Stimulated activated CD4-positive, alpha-beta T cell treated with anti-CD3 and anti-CD28 coated beads, TNF-alpha, amount 100 ng/mL, for 1 hour (primary cell): ENCODE data around the gene PTPRU.
A peak's percentile ranks its signal among the peaks of the same experiment; 100 is the strongest.
"Not testable (repeated sequence)": the region's sequence is repeated elsewhere in the genome, so short reads cannot be mapped to it uniquely, and the experiment has no call there.

Experiments used
- DNase-seq, 3 donors: peaks; one replicate each; pipeline ENCODE4 v3.0.0-alpha.2; 2020; ENCODE audit warnings: low read depth in 3 of 3, low spot score in 1 of 3

Gene PTPRU

DNA sequence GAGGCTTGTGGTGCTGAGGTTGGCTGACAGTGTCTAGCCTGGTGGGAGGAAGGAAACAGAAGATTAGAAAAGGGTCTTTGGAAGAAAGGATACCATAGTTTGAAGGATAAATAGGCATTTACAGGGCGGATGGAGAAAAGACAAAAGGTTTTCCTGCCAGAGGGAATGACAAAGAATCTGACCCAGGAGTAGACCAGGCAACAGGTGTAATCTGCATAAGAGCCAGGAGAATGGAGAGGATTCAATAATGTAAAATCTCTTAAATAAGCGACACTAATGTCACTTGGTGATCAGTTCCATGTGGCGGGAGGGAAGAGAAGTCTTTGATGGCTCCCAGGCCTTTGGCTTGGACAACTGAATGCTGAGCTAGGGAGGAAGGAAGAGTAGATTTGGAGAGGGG, 15.0 kb upstream of the PTPRU start:
- DNase-seq: no peak

DNA sequence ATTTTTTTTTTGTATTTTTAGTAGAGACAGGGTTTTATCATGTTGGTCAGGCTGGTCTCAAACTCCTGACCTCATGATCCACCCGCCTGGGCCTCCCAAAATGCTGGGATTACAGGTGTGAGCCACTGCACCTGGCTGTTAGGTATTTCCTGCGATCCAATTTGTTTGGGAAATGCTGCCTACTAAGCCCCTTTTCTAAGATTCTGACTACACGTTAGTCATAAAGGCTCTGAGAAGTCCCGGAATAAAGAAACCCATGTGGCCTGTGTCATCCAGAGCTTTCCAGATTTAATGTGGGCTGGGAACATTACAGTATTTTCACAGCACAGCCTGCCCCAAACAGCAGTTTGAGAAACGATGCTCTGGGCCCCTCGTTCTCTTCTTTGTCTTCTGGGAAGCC, 14.1 kb upstream of the PTPRU start:
- DNase-seq: not testable (repeated sequence)

DNA sequence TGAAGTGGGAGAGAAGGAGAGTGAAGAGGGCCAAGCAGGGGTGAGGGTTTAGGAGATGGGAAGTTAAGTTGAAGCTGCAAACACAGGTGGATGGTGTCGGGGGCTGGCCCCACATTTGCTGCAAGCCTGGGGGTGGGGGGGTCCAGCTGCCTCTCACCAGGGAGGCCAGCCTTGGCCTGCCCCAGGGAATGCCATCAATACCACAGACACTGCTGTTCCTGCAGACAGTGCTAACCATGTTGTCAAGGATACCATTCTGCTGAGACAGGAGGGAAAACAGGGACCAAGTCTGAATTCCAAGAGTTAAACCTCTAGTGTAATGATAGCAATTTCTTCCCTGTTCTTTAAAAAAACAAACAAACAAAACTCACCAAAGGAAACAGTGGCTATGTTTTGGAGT, 13.6 kb upstream of the PTPRU start:
- no peak for DNase-seq

DNA sequence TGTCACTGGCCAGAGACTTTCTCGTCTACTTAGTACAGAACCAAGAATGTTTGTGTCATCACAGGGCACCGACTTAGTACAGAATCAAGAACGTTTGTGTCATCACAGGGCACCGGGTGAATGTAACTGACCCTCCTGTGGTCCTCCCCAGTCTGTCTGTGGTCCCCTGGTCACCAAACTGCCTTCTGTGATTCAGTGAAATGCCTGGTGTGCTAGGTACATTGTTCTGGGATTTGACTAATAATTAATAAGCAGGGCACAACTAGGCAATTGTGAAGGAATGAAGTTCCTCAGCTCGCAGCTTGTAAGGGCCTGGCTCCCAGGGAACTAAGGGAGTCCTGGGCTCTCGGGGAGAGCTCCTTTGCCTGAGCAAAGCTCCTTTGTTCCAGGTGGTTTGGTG, 12.8 kb upstream of the PTPRU start:
- DNase-seq: no peak

DNA sequence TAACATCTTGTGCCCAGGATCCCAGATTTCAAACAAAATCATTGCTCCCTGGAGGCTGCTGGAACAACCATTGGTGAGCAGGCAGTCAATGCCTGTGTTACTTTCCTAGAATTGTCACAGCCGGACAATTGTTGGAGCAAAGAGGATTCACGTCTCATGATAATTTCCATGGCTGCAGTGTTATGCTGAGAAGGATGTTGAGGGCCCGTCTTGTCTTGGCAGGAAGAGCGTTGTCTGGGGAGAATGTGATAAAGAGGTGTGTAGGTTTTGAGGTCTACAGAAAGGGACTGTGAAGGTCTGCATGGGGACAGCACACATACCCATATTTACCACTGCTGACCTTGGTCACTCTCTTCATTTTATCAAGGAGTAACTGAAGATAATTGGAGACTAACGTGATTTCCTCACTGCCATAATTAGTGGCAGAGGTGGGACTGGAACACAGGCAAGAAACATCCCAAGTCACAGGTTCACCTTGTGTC, 11.9 kb upstream of the PTPRU start:
- DNase-seq: no peak

DNA sequence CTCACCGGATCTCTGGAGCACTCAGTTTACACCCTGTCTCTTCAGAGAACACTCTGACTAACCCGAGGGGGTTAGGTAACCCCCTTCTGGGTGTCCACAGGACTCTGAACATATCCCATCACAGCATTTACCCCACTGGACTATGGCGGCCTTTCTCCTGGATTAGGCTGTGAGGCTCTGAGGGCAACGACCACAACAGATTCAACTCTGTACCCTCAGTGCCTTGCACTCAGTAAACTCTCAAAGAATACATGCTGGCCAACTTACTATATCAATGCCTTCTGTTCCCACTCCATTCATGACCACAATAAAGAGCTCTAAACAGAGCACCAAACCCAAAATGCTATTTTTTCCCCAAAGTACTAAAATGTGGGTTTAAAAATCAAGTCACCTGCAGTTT, 11.0 kb upstream of the PTPRU start:
- DNase-seq: no peak

DNA sequence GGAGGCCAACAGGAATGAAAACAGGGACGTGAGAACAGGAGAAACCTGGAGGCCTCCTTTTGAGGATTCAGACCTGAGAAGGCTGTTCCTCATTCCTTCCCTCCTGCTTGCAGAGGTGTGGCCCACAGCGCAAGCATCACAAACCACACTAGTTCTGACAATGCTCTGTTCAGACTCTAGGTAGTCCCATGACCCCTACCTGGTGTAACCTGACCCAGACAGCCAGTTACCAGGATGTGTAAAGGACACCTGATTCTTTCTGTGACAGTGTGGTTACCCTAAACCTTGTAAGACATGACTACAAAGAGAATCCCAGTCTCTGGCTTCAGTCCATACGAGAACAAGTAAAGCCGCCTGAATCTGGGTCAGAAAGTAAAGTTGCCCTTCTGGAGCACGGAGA, 8.8 kb upstream of the PTPRU start:
- no peak for DNase-seq

DNA sequence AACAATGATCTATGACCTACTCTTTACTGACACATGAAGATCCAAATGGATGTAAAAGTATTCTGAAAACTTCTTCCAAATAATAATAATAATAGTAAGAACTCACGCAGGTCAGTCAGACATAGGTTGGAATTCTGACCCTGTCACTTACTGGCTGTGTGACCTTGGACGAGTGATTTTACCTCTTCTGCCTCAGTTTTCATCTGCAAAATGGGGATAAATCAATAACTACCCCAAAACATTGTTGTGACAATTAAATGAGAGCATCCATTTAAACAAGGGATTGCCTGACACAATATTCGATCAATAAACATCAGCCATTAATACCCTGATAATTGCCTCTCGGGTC, 6.1 kb upstream of the PTPRU start:
- DNase-seq: no peak

DNA sequence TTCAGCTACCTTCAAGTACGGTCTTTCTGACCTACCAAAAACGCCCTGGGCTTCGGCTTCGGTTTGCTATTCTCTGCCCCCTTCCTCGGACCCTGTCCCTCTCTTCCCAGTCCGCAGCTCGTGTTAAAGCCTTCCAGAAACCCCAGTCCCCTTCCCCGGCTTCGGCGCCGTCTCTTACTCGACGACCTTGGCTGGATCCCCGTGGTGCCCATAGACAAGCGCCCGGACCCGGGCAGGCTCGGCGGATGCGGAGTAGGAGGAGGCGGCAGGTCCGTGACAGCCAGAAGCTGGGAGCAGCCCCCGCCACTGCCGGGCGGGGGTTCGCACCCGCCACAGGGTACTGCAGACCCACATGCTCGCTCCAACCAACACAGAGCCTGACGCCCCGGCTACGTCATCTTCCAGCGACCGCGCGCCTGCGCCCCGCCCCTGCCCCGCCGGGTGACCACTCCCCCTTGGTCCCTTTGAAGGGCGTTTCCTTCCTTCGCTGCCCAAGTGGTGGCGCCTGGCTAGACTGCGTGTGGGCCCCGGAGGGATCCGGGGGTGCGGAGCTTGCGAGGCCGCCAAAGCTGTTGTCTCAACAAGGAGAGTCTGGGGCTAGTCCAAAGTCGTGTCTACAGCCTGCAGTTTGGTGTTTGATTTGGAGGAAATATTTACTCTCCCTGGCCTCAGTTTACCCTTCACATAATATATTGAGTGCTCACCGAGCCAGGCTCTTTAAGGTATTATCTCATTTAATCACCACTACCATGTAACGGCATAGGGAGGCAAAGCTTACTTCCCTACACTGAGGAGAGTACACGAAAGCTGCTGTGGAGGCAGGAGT, 5.6 kb upstream of the PTPRU start, which contains the start of gene MECR:
Gene MECR (minus strand): TSS at position 382 of the 826 bp plus-strand sequence. CDS start 28 bp downstream, at position 354.
- DNase-seq: peak; percentile 80 to 97 (median 87)

DNA sequence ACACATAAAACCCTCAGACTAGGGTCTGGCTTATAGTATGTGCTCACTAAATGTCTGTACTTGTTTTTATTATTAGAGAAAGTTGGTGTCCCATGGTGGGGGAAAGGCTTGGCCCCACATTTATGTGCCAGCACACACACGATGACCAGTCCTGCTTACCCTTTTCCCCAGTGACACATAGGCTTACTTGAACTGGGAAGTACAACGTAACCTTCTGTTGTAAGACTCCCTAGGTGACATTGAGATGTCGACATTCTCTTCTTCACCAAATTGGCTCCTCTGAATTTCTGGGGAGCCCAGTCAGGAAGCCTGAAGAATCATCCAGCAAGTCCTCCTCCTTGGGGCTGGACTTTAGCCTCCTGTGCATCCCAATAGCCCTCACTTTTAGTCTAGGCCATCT, 3.9 kb upstream of the PTPRU start:
- no peak for DNase-seq

DNA sequence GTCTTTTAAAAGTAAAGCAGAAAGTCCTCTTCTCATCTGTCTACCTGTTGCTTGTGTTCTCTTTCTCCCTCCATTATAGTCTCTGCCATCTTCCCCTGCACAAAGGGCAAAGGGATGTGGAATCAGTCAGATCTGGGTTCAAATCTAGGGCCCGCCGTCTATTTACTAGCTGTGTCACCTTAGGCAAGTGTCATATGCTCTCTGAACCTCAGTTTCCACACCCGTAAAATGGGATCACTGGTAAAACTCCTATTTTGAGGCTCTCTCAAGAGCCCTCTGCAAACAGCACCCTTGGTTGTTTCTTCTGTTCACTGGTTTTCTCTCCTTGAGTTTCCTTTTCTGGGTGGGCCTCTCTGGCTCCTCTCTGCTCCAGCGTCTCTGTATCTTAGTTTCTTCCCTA, 2.6 kb upstream of the PTPRU start:
- DNase-seq: no peak

DNA sequence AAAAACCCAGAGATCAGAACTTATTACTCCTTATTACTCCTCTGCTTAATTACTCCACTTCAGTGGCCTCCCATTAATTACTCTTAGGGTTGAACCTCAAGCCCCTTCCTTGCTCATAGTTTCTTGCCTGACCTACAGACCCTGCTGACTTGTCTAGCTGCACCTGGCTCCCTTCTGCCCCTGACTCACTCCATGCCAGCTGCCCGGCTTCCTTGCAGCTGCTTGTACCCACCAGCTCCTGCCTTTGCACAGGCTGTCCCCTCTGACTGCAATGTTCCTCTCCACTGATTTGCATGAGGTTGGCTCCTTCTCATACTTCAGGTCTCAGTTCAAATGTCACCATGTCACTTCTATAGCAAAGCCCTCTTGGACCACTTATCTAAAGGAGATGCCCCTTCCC, 1.9 kb upstream of the PTPRU start:
- no peak for DNase-seq

DNA sequence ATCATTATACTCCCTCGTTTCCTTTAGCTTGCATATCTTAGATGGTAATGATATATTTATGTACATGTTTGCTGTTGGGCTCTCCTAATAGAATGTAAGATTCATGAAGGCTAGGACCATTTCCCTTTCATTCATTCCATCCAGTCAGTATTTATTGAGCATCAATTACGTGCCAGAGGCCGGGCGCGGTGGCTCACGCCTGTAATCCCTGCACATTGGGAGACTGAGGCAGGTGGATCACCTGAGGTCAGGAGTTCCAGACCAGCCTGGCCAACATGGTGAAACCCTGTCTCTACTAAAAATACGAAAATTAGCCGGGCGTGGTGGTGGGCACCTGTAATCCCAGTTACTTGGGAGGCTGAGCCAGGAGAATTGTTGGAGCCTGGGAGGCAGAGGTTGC, 1.4 kb upstream of the PTPRU start:
- not testable (repeated sequence) for DNase-seq

DNA sequence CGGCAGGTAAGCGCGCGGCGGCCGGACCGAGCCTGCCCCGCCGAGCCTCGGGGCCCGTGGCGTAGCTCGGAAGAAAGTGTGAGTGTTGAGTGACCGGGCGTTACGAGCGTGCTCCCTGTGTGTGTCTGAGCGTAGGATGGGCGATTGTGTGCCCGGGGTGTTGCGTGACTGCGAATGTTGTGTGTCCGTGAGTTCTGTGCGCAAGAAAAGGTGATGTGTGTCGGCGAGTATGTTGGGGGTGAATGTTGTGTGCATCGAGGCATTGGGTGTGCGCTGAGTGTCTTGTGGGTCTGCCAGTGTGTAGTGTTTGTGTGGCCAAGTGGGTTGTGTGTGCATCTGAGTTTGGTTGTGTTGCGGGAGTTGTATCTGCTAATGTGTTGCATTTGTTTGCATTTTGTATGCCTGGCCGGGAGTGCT, 398 bp downstream of the PTPRU start:
- DNase-seq: no peak

DNA sequence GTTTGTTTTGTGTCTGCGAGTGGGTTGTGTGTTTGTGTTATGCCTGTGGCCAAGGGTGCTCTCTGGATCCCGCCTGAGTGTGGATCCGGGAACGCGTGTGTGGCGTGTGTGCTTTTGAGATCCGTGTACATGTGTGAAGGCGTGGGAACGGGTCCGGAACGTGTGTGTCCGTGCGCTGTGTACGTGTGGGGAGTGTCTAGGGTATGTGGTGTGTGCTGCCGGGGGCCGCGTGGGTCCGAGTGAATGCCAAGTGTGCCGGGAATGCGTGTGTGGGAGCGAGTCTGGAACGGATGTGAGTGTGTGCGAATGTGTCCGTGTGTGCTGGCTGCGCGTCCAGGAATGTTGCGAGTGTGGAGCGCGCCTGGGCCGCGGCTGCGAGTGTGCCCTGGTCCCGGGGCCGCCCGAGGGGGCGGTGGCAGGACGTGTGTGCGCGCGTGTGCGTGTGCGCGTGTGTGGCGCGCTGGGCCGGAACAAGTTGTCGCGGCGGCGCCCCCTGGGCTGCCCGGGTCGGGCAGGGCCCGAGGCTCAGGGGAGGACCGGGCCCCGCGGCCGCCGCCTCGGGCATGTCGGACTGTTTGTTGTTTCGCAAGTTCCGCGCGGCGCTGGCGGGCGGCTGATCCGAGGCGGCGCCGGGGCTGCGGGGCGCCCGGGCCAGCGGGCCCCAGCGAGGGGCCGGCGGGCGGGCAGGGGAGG, 953 bp downstream of the PTPRU start:
- no peak for DNase-seq

DNA sequence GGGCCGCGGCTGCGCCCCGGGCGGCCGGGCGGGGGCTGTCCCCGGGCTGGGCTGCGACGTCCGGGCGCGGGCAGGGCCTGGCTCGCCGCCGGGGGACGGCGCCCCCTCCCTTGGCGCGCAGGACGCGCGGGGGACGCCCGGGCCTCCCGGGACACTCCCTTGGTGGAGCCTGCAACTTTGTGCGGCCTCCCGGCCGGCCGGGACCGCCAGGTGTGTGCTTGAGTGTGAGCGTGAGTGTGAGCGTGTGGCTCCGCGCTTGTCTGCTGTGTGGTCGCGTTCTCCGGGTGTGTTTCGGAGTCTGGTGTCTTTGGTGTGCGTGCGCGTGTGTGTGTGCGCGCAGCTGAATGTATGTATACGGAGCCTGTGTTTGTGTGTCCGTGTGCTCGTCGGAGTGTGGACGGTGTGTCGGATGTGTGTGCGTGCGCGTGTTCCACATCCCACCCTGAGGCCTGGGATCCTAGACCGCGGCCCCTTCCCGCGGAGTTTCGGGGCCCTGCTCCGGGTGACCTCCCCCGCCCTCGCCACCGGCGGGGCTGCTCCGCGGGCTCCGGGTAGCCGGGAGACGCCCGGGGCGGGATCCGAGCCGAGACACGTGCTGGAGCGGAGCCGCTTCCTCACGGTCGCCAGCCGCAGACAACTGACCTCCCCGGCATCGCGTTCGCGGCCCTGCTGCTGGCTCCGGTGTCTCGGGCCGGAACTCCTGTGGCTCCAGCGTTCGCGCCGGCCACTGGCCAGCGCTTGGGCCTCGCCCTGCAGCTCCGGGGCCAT, 1.7 kb downstream of the PTPRU start:
- no peak for DNase-seq

DNA sequence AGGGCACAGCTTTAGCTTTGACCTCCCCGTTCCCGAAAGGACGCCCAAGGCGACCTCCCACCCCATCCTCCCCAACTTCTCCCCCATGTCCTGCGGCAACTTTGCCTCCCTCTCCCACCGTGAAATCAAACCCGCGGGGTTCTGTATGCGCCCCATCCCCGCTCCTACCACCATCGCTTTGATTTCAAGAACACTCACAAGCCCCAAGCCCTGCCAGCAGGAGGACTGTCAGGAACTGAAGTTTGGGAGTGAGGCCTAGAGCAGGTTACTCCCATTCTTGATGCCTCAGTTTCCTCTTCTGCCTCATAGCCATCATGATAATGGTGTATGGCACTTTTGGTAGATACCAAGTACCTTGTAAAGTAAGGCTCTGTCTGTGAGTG, 2.3 kb downstream of the PTPRU start:
- DNase-seq: no peak

DNA sequence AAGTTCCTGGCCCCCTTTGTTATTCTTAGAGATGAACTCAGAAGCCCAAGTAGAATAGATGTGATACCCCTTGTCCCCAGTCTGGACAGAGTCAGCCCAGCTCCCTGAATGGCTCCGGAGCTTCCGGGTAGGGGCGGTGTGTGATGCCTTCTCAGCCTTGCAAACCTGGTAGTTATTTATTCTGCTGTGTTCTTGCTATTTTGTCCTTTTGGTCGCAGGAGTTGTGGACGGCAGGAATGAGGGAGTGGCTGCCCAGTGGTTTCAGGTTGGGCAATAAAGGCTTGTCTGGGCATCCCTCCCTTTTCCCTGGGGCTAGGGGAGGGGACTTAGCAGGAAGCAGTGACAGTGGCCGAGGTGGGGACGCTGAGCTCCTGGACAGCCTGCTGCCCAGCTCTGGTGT, 2.8 kb downstream of the PTPRU start:
- no peak for DNase-seq

DNA sequence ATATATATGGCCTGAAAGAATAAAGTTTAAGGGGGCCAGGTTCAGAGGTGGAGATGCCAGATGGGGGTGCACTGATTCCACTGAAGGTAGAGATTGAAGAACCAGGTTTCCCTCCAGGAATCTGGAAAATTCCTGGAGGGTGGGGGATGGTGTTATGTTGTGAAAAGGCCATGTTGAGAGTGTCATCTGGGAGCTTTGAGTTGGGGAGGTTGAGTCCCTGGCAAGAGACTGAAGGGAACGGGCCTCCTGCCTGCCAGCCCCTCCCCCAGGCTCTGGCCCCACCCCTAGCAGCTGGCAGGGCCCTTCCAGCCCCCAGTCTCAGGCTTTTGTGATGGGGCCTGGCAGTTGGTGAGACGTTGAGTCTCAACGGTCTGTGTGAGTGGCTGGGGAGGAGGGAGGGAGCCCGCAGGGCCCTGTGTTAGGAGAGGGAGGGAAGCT, 4.1 kb downstream of the PTPRU start:
- DNase-seq: no peak

DNA sequence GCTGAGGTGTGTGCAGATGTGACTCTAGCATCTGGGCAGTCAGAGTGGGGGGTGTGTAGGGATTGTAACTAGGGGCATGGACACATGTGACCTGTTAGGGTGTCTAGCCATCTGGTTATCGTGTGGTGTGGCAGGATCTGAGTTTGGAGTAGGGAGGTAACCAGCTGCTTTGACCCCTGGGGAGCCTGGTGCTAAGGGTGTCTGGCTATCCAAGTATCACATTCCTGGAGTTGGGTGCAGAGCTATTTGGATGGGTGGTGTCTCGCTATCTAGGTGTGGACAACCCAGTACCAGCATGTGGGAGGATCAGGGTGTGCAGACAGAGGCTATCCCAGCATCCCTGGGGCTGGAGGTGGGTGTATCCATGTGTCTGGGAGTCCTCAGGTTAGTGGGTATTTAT, 4.7 kb downstream of the PTPRU start:
- no peak for DNase-seq

DNA sequence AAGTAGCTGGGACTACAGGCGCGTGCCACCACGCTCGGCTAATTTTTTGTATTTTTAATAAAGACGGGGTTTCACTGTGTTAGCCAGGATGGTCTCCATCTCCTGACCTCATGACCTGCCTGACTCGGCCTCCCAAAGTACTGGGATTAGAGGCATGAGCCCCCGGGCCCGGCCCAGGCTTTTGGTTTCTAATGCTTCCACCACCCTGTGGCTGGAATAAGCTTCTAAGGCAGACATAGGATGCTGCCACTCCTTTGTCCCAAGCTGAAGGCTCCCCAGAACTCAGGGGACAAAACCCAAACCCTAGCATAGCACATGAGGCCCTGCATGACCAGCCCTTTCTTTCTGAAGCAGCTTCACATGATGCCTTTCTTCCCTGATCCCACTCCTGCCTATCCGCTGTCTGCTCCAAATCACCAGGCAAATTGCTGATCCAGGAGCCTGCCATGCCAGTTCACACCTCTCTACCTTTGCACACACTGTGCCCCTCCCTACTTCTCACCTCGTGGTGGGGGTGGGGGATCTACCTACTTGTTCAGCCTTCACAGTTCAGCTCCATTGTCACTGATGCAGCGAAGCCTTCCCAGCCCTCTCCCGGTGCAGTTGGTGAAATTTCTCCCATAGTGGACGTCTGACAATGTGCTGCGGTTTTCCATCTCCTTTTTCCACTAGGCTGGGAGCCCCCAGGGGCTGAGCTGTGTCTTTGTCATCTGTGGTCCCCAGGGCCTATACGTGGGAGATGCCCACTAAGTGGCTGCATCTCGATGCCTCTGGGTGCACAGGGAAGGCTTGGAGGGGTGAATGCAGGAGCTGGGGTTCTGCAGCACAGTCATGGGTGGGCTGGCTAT, 6.9 kb downstream of the PTPRU start:
- no peak for DNase-seq
